H9 (cell line): ENCODE data around the gene SRRM3. TPM values are rescaled to one million over a fixed set of nuclear protein-coding genes. Genes with fewer than 3 reads are reported as not detected.

Source experiments
- DNase-seq: peaks from one replicate; pipeline ENCODE4 v3.0.0-alpha.2; 2017
- H2AFZ ChIP-seq: one replicate; pipeline ENCODE4 v1.6.1; 2013; ENCODE audit warnings: mild to moderate bottlenecking, low read length, control low read depth, moderate library complexity
- H2AK5ac ChIP-seq: 2 replicates; pipeline ENCODE4 v1.6.1; 2013; ENCODE audit warnings: low read length, control low read depth, mixed read lengths; ENCODE audit not compliant: insufficient read length
- H2BK120ac ChIP-seq: one replicate; pipeline ENCODE4 v1.6.1; 2013; ENCODE audit warnings: low read depth, mild to moderate bottlenecking, low read length, control low read depth, inconsistent platforms; ENCODE audit not compliant: poor library complexity, severe bottlenecking
- H2BK12ac ChIP-seq: 2 replicates; pipeline ENCODE4 v1.6.1; 2013; ENCODE audit warnings: low read length, control low read depth, mixed read lengths, low read depth; ENCODE audit not compliant: insufficient read length
- H2BK15ac ChIP-seq: 2 replicates; pipeline ENCODE4 v1.6.1; 2013; ENCODE audit warnings: low read depth, low read length, control low read depth
- H2BK20ac ChIP-seq: one replicate; pipeline ENCODE4 v1.6.1; 2013; ENCODE audit warnings: low read depth, mild to moderate bottlenecking, low read length, control low read depth, inconsistent platforms; ENCODE audit not compliant: poor library complexity, severe bottlenecking
- H2BK5ac ChIP-seq: 2 replicates; pipeline ENCODE4 v1.6.1; 2013; ENCODE audit warnings: low read length, control low read depth, mixed read lengths; ENCODE audit not compliant: insufficient read length
- H3K14ac ChIP-seq: 2 replicates; pipeline ENCODE4 v1.6.1; 2013; ENCODE audit warnings: low read length, control low read depth; ENCODE audit not compliant: insufficient read depth
- H3K18ac ChIP-seq: 2 replicates; pipeline ENCODE4 v1.6.1; 2013; ENCODE audit warnings: low read depth, mild to moderate bottlenecking, mixed read lengths, low read length, control low read depth; ENCODE audit not compliant: insufficient read length
- H3K23ac ChIP-seq: 2 replicates; pipeline ENCODE4 v1.6.1; 2013; ENCODE audit warnings: low read length, control low read depth, mixed read lengths, low read depth; ENCODE audit not compliant: insufficient read length
- H3K23me2 ChIP-seq: 2 replicates; pipeline ENCODE4 v1.6.1; 2013; ENCODE audit warnings: low read depth, mild to moderate bottlenecking, mixed read lengths, low read length, control low read depth; ENCODE audit not compliant: insufficient read length, poor library complexity, severe bottlenecking
- H3K27ac ChIP-seq: 2 replicates; pipeline ENCODE4 v1.5.1; 2013; ENCODE audit warnings: low read length, control low read depth, mixed read lengths, low read depth; ENCODE audit not compliant: insufficient read length
- H3K27me3 ChIP-seq: 2 replicates; pipeline ENCODE4 v1.6.1; 2013; ENCODE audit warnings: low read length, control low read depth, inconsistent platforms; ENCODE audit not compliant: insufficient read depth
- H3K4ac ChIP-seq: 2 replicates; pipeline ENCODE4 v1.6.1; 2013; ENCODE audit warnings: low read depth, mild to moderate bottlenecking, control low read depth, inconsistent platforms, low read length, moderate library complexity
- H3K4me1 ChIP-seq: 2 replicates; pipeline ENCODE4 v1.6.1; 2013; ENCODE audit warnings: low read length, control low read depth, inconsistent platforms; ENCODE audit not compliant: insufficient read depth
- H3K4me2 ChIP-seq: 2 replicates; pipeline ENCODE4 v1.6.1; 2013; ENCODE audit warnings: low read length, control low read depth, mixed read lengths; ENCODE audit not compliant: insufficient read length, insufficient read depth
- H3K56ac ChIP-seq: 2 replicates; pipeline ENCODE4 v1.6.1; 2013; ENCODE audit warnings: low read depth, mild to moderate bottlenecking, mixed read lengths, low read length, control low read depth; ENCODE audit not compliant: insufficient read length
- H3K79me1 ChIP-seq: 2 replicates; pipeline ENCODE4 v1.6.1; 2013; ENCODE audit warnings: low read depth, mild to moderate bottlenecking, moderate library complexity, low read length, control low read depth, inconsistent platforms; ENCODE audit not compliant: insufficient read depth, poor library complexity, severe bottlenecking
- H3K79me2 ChIP-seq: 2 replicates; pipeline ENCODE4 v1.6.1; 2013; ENCODE audit warnings: low read length, control low read depth, inconsistent platforms; ENCODE audit not compliant: insufficient read depth
- H3K9ac ChIP-seq: 2 replicates; pipeline ENCODE4 v1.6.1; 2013; ENCODE audit warnings: low read length, control low read depth, mixed read lengths; ENCODE audit not compliant: insufficient read length; ENCODE audit errors: extremely low read depth
- H3K9me3 ChIP-seq: one replicate; pipeline ENCODE4 v1.6.1; 2013; ENCODE audit warnings: low read depth, low read length, inconsistent platforms; ENCODE audit not compliant: control insufficient read depth
- H3T11ph ChIP-seq: one replicate; pipeline ENCODE4 v1.6.1; 2013; ENCODE audit warnings: mild to moderate bottlenecking, low read length, control low read depth, inconsistent platforms
- H4K20me1 ChIP-seq: one replicate; pipeline ENCODE4 v1.6.1; 2013; ENCODE audit not compliant: control insufficient read depth, insufficient read length, insufficient read depth
- H4K5ac ChIP-seq: 2 replicates; pipeline ENCODE4 v1.6.1; 2013; ENCODE audit warnings: low read depth, mild to moderate bottlenecking, mixed read lengths, low read length, control low read depth; ENCODE audit not compliant: insufficient read length
- H4K8ac ChIP-seq: replicated peaks from 2 replicates; pipeline ENCODE4 v1.6.1; 2013; ENCODE audit warnings: low read length, control low read depth, mixed read lengths, low read depth; ENCODE audit not compliant: insufficient read length
- H4K91ac ChIP-seq: 2 replicates; pipeline ENCODE4 v1.6.1; 2013; ENCODE audit warnings: low read depth, mild to moderate bottlenecking, moderate library complexity, mixed read lengths, low read length, control low read depth; ENCODE audit not compliant: insufficient read length
- H3K27ac Mint-ChIP-seq, 3 experiments: 2 replicates in 2 of 3; 3 replicates in 1 of 3; pipeline ENCODE4 v1.8.0; 2020 to 2021; ENCODE audit warnings: mixed read lengths in 3 of 3, mild to moderate bottlenecking in 1 of 3, moderate library complexity in 1 of 3
- H3K27me3 Mint-ChIP-seq: 2 replicates; pipeline ENCODE4 v1.8.0; 2021; ENCODE audit warnings: low read depth, mild to moderate bottlenecking, moderate library complexity, mixed read lengths
- H3K36me3 Mint-ChIP-seq, 3 experiments: 2 replicates in 2 of 3; 3 replicates in 1 of 3; pipeline ENCODE4 v1.8.0; 2020 to 2021; ENCODE audit warnings: low read depth in 3 of 3, mixed read lengths in 3 of 3; ENCODE audit not compliant: insufficient read depth in 1 of 3
- H3K4me1 Mint-ChIP-seq, 2 experiments: 2 replicates each; pipeline ENCODE4 v1.8.0; 2020; ENCODE audit warnings: mixed read lengths in 2 of 2
- H3K4me3 Mint-ChIP-seq, 2 experiments: 2 replicates in 1 of 2; 3 replicates in 1 of 2; pipeline ENCODE4 v1.8.0; 2020 to 2021; ENCODE audit warnings: mild to moderate bottlenecking in 2 of 2, mixed read lengths in 2 of 2, moderate library complexity in 1 of 2
- H3K9me3 Mint-ChIP-seq, 2 experiments: 2 replicates in 1 of 2; 3 replicates in 1 of 2; pipeline ENCODE4 v1.8.0; 2020; ENCODE audit warnings: mild to moderate bottlenecking in 2 of 2, mixed read lengths in 2 of 2, moderate library complexity in 1 of 2
- CTCF ChIP-seq: fragments of 200-600 bp; sonication (generic); conservative IDR thresholded peaks from 3 replicates; pipeline ENCODE4 v1.8.0; 2021; ENCODE audit warnings: antibody characterized with exemption, mild to moderate bottlenecking
- WGBS: extraction: QIAGEN DNeasy Blood & Tissue Kit; methylation state at CpG from one replicate; pipeline ENCODE4 v1.1.7; 2013; ENCODE audit warnings: missing lambda C conversion rate, low lambda C conversion rate, mixed read lengths; ENCODE audit not compliant: insufficient read length; ENCODE audit errors: extremely low coverage; 5-methylcytosine and 5-hydroxymethylcytosine counted together
- total RNA-seq: library from RNA; stranded (reverse); gene quantifications from 2 replicates; pipeline ENCODE4 v1.2.1, GENCODE V29; 2021

SRRM3 gene
- total RNA-seq, 1 experiment from 2014 or later: 11.0 TPM

- Histone ChIP-seq H2AFZ (no peak overlapping the region), H2BK120ac (no peak overlapping the region), H3K14ac (no peak overlapping the region), H3K79me1 (no peaks in the 10 kb centered on the region), H4K91ac (no peak overlapping the region), H2AK5ac (no peak overlapping the region), H4K20me1 (peaks cover 3% of the 10 kb centered on the region), H2BK20ac (no peak overlapping the region), H2BK15ac (no peak overlapping the region), H3K18ac (no peak overlapping the region), H3K4me2 (peak overlapping the region; percentile 1), H3T11ph (no peak overlapping the region), H3K23me2 (no peaks in the 10 kb centered on the region), H3K4me1 (no peaks in the 10 kb centered on the region; the same call in 1 of the 2 replicates), H3K56ac (no peak overlapping the region), H4K5ac (no peak overlapping the region), H3K23ac (no peak overlapping the region), H2BK5ac (no peak overlapping the region), H3K9ac (no peak overlapping the region), H4K8ac (no peak overlapping the region), H2BK12ac (no peak overlapping the region), H3K79me2 (no peaks in the 10 kb centered on the region), H3K27ac (no peak overlapping the region), H3K4ac (no peak overlapping the region), H3K27me3 (no peaks in the 10 kb centered on the region), H3K9me3 (no peaks in the 10 kb centered on the region)
- peaks cover 3 to 19% (median 6%) of the 10 kb centered on the region in 3 experiments for H3K36me3 Mint-ChIP-seq
- H3K9me3 Mint-ChIP-seq: no peaks in the 10 kb centered on the region
- no peak for TF ChIP-seq CTCF
- WGBS: no CpG with 5 or more reads among the region's 6 CpGs
- peak overlapping the region in 1 of 3 experiments; percentile 76; a peak in 1 of 7 replicates for H3K27ac Mint-ChIP-seq
- no peak overlapping the region; a peak in 1 of 5 replicates for H3K4me3 Mint-ChIP-seq
- peaks cover 15 to 23% of the 10 kb centered on the region in 2 experiments for H3K4me1 Mint-ChIP-seq
- DNase-seq: no peak
- H3K27me3 Mint-ChIP-seq: no peaks in the 10 kb centered on the region
These were observed 50.3 kb downstream of the SRRM3 start for GRCh38 chr7:76252021-76252420.
